NCI-H146 (cell line): Measurements from ENCODE around the gene STAC.
"Not testable (repeated sequence)": the region's sequence is repeated elsewhere in the genome, so short reads cannot be mapped to it uniquely, and the experiment has no call there.

Source experiments
- DNase-seq: peaks from one replicate; lab custom pipeline; 2025; lab: John Stamatoyannopoulos, UW

Gene STAC

DNA sequence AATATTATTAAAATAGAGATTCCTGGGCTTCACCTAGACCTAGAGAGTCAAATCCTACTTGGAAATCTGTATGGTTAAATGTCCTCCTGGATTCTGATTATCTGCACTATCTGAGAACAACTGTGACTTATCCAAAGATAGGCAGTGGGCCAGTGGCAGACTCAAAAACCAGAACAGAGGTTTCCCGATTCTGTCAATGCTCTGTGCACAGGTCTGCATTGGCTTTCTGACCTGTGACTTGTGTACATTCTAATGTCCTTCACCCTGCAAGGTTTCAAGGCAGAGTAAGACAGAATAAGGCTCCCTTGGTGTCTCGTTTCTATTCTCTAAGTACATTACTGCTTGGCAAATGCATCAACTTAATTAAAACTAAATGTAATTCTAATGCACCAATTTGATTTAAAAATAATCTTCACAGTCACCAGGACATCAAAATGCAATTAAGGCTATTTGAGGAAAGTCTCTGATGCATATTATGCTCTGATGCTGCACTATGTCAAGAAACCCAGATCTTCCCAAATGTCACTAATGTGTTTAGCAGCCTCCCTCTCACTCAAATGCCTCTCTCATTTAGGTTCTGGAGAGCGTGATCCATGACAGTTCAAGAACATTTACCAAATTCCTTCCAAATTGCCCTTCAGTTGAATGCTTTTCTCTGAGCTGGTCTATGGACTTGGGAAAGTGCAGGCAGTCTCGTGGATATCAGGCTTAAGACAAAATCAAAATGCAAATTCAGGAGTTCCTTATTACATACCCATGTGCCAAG lies 140.1 kb downstream of the STAC start:
- no peak for DNase-seq

DNA sequence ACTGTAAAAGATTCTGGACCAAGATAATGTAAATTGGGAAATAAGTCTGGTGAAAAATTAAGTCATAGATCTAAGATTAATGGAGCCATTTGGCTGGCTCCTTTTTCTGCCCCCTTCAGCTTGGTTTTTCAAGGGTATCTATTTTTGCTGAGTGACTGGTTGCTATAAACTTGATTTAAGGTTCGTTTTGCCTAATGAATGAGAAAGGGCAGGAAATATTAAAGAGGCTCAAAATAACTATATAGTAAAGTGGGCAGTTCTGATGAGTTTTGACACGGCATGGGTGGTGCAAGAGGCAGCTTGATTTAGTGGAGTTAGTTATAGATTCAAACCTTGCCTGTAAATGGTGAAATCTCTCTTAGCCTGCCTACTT lies 140.7 kb downstream of the STAC start:
- DNase-seq: no peak

DNA sequence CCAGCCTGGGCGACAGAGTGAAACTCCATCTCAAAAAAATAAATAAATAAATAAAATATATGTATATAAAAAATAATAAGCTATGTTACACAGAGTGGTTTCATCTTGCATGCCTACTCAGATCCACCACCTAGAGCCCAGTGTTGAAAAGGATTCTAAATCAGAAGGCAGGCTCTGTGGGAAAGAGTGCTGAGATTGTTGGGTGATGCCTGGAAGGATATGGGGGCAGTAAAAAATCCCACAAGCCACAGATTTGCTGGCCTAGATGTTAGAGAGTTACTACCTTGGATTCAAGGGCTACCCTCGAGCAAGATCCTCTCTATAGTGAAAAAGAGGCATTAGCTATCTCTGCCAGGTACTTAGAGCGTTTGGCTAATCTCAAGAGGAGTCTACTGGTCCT lies 144.3 kb downstream of the STAC start:
- DNase-seq: no peak

DNA sequence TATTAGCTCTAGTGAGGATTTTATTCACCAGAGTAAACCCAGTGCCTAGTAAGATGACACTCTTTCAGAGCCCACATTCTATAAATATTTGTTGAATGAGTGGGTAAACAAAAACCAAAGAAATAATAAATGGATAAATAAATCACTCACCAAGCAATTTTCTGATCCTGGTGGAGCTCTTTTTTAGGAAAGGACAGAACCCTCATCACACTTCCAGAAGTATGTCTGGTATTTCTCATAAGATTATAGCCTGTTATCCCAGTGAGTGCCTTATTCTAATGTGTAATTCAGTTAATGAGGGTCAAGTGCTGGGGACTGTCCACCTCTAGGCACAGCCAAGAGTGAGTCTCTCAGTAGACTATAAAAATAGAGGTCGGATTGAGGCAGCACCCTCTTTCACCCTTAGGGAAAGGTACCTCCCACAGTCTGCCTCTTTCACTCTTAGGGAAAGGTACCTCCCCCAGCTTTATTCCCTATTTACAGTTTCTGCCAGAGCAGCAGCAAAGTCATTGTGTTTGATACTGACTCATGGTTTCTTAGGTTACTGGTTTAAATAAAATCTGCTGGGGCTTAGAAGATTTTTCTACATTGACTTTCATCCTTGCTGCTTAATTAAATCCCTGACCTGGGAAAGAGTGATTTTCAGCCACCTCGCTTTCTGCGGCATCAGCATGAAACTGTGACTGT lies 145.0 kb downstream of the STAC start:
- no peak for DNase-seq

DNA sequence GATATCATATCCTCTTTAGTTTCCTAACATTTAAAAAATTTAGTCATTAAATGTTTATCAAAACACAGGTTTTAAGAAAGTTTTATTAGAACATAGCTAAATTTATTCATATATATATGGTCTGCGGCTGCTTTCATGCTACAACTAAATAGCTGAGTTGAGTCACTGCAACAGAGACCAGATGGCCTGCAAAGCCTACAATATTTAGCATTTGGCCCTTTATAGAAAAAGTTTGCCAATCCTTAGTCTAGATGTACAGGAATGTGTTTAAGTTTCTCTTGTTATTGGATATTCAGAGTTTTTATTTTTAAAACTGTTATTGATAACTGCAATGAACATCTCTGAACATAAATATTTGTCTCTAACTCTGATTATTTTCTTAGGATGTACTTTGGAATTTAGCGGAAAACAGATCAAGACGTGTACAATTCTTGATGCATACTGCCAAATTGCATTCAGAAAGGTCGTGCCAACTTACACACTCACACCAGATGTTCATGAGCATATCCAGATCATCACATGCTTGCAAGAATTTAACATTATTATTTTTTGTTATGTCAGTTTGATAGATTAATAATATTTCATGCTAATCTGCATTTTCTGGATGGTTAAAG lies 157.9 kb downstream of the STAC start:
- DNase-seq: no peak

DNA sequence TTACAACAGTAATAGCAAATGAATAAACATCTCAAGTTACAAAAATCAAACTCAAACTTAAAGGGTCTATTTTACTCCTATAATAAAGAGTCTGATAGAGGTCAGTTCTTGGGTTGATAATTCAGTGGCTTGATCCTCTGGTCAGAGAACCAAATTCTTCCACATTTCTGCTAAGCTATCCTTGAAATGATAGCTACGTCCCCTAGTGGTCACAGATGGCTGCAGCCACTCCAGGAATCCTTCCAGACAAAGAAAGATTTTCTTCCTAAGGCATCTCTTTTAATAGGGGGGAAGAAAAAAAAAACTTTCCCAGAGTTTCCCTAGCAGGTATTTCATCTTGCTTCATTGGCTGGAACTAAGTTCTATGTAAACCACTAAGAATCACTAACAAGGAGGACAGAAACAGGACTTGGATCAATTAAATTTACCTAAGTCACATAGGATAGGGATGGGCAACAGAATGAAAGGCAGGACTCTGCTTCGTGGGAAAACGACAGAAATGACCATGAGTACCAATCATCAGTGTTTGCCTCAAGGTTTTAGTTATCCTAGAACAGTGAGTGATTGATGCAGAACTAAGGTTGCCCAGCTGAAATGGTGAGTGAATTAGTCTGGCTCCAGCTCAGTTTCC lies 160.7 kb downstream of the STAC start:
- DNase-seq: no peak

DNA sequence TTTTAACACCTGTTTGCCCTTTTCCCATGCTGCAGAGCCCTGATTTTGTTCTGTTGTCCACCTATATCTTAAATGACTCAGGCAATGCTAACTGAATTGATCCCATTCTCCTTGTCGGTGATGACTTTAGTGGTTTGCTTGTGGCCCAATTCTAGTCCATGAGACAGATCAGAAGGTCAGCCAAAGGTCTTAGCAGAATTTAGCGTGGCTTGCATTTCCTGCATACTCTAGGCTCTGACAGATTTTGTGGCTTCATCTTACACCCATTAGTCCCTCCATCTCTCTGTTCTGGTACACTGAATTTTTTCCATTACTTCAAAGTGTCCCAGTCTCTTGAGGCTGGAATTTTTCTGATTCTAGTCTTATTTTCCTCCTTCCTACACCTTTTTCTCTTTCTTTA lies 161.9 kb downstream of the STAC start:
- no peak for DNase-seq

DNA sequence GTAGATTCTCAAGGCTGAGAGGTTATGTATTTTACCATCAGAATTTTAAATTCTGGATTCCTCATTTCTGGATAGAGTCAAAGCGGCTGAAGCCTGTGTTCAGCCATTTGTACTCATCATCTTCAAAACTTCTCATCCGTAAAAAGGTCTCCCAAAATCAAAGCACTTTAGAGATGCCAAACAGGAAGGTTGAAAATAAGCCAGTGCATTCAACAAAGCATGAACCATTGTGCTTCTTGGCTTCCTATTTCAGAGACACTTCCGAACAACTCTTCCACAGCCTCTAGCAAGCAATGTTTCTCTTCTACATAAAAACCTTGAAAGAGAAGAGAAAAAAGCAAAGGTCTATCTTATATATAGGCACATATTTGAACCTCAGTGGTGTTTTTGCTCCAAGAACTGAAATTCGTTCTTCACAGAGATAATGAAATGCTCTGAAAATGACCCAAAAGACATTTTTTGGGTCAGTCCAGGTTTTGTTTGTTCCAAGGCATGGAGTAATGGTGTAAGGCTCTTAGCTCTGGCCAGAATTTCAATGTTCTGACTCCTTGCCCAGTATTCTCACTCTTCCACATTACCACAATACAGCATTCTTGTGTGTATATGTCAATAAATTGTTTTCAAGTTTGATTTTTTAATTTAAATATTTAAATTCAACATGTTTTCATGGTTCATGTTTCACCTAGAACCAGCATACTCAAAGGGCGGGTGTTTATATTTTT lies 163.1 kb downstream of the STAC start:
- no peak for DNase-seq

DNA sequence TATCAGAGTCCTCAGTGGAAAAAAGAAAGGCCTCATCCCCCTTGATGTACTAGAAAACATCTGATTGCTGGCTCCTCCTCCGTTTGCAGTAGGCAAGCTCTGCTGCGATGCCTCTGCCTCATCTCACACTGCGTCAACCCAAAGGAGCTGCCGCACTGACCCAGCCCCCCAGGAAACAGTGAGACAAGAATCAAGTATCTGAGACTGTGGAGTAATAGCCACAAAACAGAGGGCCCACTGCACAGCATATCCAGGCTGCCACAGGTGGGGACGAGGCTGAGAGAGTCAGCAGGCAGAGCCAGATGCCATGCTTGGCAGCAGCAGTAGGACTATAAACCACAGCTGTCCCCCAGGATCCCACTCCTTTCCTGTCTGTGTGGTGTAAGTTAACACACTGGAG lies 165.9 kb downstream of the STAC start:
- no peak for DNase-seq

DNA sequence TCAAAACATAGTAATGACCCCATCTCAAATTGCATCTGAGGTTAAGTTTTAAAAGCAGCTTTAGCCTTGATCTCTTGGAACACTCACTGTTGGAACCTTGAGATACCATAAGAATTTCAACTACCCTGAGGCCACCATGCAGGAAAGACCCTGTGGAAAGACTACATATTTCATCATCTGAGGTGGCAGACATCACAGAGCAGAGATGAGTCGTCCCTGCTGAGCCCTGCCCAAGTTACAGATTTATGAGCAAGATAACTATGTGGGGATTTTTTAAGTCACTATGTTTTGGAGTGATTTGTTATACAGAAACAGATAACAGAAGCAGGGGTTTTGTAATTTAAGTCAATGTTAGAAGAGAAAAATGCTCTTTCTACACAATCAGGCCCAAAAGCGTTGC lies 168.4 kb downstream of the STAC start:
- DNase-seq: no peak

DNA sequence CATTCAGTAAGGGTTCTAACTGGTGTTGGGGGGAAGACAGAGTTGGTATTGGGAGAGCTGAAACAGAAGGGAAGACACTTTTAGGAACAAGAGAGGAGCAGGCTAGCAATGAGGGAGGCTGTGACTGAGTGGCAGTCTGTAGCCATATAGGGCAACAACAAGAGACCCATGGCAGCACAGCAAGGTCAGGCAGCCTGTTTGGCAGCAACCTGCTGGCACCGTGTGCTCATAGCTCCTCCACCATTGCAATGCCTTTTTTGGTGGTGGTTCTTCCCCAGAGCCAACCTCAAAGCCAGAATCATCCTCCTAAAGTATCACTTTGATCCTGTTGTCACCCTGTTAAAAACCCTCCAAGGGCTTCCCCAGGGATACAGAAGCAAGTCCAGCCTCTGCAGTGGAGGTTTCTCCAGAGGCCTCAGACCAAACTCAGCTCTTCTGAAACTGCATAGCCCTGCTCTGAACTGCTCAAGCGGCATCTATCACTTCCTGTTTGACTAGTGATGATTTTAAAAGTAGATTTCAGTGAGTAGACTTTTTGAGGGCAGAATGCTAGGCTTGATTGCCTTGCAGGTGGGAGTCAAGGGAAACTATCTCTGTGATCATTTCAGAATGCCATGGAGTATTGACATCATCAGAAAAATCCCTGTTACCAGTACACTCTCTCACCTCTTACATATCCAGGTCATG lies 176.9 kb downstream of the STAC start:
- DNase-seq: no peak

DNA sequence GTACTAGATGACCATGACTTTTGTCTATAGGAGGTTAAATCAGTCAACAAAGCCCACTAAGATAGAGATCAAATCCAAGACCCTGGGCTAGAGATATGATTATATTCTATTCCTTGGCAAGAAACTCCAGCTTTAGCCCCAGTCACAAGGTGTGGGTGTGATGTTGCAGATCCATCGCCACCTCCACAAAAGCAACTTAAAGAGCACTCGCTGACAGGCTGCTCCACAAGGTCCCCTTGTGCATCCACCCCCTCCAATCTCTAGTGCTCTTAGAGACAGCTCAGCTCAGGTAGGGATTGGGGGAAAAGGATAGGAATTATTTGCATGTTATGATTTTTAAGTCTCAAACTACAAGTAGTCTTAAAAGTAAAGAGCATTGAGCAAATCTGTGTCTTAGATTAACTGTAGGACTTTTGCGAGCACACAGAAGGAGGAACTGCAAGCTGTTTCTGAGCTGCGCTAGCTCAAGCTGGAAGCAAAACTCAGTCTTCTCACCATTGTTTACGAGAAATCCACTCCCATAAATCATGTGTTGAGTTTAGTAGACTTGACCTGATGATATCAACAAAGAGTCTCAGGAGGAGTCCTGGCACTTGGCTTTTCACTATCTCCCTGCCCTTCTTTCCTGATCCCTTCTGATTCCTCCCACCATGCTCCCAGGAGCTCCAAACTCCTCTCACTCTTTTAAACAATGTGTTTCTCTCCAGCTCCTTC lies 177.6 kb downstream of the STAC start:
- DNase-seq: no peak

DNA sequence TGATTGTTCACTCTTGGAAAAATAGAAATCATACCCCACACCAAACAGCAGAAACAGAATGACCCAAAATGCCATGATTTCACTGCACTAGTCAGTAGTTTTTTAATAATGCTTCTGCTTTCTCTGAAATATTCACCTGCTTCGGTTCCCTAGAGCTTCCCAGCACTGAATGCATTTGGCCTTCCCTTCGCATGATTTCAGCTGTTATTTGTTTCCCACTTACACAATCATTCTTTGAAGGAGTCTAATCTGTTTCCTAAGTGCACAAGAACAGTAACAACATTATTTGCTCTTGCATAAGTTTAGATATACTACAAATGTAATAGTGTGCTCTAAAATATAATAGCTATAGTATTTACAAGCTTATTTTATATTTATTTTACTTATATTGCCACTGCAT lies 178.7 kb downstream of the STAC start:
- DNase-seq: no peak

DNA sequence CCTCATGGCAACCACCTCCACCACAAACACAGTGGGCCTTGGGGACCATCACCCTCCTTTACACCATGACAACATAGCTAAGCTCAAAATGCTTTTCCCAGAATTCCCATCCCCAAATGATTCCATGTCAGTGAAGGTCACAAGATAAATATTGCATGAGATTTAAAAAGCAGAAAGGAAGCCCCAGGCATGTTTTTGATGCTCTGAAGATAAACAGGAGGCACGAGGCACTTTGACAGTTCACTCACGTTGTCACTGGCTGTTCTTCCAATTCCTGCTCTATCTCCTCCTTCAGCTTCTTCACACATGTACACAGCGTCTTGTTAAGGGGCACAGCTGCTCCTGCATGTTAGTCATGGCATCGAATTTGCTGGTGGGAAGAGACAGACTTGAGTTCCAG lies 180.4 kb downstream of the STAC start:
- DNase-seq: no peak

DNA sequence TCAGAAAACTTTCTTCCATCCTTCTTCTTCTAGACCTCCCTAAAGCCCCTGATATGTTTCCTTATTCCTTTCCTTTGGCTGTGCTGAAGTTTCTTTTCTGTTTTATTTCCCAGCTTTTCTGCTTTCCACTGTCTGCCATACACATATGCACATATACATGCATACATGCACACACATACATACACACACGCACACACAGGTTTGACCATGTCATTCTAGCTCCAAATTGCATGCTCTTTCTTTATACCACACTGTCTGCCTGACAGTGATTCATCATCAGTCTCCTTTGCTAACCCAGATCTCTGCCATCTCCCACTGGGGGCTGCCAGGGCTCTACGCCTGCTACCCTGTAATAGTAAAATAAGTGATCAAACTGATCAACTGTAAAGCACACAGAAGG lies 181.3 kb downstream of the STAC start:
- no peak for DNase-seq

DNA sequence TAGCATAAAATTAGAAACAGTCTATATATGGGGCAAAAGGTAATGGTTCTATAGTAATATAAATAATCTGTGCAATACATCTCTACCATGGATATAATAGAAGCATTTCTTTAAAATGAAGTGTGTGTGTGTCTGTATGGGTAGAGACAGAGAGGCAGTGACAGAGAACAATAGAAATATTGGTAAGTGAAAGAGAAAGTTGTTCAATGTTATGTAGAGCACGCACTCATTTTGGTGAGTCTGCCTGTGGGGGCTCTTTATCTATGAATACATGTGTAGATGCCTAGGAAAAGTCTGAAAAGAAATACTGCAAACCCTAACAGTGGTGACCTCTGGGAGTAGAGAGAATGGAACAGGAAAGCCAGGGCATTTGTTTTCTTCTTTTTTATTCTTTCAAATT lies 182.6 kb downstream of the STAC start:
- DNase-seq: no peak

DNA sequence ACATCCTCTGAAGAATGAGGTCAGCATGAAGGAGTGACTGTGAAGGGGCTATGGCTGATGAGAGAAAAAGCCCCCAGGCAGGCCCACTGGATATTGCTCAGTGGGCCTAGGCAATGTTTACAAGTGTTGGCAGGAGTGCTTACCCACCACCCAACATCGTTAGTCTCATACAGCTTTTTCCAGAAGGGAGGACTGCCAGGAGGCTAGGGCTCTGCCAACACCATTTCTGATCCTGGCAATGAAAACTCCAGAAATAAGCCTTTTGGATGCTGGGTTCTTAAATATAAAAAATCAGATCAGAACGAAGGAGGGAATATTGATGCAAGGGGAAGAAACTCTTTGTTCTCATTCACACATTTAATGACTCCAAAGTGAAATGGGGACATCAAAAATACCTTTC lies 194.9 kb downstream of the STAC start:
- no peak for DNase-seq

DNA sequence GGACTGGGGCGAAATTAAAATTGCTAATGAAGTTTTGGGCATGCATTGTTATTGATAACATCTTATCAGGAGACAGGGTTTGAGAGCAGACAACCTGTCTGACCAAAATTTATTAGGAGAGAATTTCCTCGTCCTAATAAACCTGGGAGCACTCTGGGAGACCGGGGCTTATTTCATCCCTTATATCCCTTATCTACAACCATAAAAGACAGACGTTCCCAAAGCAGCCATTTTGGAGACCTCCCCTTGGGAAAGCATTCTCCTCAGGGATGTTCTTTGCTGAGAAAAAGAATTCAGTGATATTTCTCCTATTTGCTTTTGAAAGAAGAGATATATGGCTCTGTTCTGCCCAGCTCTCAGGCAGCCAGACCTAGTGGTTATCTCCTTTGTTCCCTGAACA lies 198.1 kb downstream of the STAC start:
- DNase-seq: not testable (repeated sequence)

DNA sequence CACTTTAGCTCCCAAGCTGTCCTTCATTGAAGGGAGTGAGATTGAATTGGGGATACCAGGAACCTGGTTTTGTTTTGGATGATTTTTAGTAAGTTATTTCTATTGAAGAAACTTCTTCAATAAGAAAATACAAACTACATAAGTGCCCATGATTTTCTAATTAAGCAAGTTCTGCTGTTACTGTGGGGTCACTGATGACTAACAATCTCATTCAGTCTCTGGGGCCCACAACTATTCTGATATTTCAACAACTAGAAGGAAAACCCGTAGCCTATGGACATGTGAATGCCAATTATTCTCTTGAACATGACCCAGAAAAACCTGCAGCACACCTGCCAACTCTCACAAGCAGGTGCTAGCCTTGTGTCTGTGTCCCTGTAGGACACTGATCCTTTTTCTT lies 199.4 kb downstream of the STAC start:
- no peak for DNase-seq

DNA sequence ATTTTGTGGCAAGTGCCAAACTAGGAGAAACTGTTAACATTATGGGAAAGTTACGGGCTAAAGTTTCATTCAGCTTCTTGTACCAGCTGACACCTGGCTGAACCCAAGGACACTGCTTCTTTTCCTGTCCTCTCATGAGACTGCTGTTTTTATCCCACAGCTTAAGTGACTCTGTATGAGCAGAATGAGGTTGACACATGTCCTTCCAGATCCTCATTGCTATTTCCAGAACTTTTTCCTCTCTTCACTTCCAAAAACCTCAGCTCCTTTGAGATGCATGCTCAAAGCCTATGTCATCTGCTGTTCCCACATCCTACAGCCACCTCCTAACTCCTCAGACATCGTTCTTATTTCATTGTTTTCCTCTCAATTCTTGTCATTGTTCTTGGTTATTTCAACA lies 200.4 kb downstream of the STAC start:
- no peak for DNase-seq

DNA sequence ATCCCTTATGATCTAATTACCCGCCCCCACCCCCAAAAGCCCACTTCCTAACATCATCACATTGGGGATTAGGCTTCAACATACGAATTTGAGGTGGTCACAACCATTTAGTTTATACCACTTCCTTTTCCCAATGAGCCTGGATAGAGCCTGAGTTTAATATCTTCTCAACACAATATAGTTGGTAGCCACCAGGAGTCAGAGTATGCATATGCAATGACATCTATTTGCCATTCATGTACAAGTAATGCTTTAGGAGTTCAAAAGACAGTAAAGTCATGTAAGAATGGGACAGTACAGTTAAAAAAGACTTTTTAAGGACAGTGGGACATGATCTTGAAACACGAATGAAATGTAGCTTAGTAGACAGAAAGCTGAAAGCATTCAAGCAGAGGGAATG lies 211.7 kb downstream of the STAC start:
- no peak for DNase-seq
